ENCODE measurements around the gene ATP2B2. TPM values are rescaled to one million over a fixed set of nuclear protein-coding genes. Genes with fewer than 3 reads are reported as not detected.

ATP2B2 gene
- total and polyA plus RNA-seq, 9 of the 15 experiments (the other 6 are each of a cell fraction or from before 2014, with no cell fraction given) = 0.06 TPM; not detected in 8

DNA sequence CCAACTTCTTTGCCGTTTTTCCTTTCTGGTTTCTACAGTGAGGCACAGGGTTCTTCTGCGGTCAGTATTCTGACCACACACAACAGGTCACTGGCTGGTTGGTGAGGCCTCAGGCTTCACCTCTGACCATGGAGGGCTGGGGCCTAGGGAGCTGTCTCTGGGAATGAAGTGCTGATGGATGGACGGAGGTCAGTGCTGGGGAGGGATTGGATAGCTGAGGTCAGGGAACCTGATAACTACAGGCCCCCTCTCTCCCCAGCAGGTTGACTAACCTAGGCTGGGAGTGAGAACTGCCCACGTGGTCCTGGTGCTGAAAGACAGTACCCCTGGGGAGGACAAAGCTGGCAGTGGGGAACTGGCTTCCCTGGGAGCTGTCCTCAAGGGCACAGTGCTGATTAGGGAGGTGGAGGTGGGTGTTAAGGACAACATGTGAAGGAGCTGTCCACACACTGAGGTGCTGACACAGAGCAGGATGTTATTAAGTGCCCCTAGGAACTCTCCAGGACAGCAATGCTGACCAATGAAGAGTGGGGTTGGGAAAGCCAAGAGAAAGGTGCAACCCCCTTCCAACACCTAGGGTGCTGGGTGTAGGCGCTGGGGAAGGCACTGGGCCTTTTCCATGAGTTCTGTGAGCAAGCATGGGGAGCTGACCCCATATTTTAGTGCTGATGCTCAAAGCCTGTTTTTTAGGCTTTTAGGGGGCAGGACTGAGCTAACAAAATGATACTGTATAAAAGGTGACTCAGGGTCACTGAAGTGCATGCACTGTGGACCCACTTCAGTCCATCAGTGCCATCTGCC is 45.2 kb downstream of the ATP2B2 start (continued):
- TF ChIP-seq, protein P1, sequence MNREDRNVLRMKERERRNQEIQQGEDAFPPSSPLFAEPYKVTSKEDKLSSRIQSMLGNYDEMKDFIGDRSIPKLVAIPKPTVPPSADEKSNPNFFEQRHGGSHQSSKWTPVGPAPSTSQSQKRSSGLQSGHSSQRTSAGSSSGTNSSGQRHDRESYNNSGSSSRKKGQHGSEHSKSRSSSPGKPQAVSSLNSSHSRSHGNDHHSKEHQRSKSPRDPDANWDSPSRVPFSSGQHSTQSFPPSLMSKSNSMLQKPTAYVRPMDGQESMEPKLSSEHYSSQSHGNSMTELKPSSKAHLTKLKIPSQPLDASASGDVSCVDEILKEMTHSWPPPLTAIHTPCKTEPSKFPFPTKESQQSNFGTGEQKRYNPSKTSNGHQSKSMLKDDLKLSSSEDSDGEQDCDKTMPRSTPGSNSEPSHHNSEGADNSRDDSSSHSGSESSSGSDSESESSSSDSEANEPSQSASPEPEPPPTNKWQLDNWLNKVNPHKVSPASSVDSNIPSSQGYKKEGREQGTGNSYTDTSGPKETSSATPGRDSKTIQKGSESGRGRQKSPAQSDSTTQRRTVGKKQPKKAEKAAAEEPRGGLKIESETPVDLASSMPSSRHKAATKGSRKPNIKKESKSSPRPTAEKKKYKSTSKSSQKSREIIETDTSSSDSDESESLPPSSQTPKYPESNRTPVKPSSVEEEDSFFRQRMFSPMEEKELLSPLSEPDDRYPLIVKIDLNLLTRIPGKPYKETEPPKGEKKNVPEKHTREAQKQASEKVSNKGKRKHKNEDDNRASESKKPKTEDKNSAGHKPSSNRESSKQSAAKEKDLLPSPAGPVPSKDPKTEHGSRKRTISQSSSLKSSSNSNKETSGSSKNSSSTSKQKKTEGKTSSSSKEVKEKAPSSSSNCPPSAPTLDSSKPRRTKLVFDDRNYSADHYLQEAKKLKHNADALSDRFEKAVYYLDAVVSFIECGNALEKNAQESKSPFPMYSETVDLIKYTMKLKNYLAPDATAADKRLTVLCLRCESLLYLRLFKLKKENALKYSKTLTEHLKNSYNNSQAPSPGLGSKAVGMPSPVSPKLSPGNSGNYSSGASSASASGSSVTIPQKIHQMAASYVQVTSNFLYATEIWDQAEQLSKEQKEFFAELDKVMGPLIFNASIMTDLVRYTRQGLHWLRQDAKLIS (CRISPR knock-in tag; IDR thresholded peaks at IDR 0.05) = peak; percentile 97
- TF ChIP-seq, protein P2, sequence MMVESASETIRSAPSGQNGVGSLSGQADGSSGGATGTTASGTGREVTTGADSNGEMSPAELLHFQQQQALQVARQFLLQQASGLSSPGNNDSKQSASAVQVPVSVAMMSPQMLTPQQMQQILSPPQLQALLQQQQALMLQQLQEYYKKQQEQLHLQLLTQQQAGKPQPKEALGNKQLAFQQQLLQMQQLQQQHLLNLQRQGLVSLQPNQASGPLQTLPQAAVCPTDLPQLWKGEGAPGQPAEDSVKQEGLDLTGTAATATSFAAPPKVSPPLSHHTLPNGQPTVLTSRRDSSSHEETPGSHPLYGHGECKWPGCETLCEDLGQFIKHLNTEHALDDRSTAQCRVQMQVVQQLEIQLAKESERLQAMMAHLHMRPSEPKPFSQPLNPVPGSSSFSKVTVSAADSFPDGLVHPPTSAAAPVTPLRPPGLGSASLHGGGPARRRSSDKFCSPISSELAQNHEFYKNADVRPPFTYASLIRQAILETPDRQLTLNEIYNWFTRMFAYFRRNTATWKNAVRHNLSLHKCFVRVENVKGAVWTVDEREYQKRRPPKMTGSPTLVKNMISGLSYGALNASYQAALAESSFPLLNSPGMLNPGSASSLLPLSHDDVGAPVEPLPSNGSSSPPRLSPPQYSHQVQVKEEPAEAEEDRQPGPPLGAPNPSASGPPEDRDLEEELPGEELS (CRISPR knock-in tag; IDR thresholded peaks at IDR 0.05; ENCODE audit: borderline replicate concordance) = peak; percentile 97
- TF ChIP-seq ZZZ3 (IDR thresholded peaks at IDR 0.05) (no peak), BRD4 (IDR thresholded peaks at IDR 0.05) (no peak), MYBL2 (IDR thresholded peaks at IDR 0.05; ENCODE audit: low read depth) (no peak), MYBL2 (CRISPR knock-in tag; IDR thresholded peaks at IDR 0.05; ENCODE audit: borderline replicate concordance) (no peak), NFIC (IDR thresholded peaks at IDR 0.05) (peak; percentile 14; the same call in 1 of the 2 replicates), TBL1XR1 (IDR thresholded peaks at IDR 0.05; ENCODE audit: low read length in 2 of 2) (no peak), TAF9B (IDR thresholded peaks at IDR 0.05; ENCODE audit: partially characterized antibody) (no peak), RNF2 (IDR thresholded peaks at IDR 0.05) (no peak)
- TF ChIP-seq, protein P3, sequence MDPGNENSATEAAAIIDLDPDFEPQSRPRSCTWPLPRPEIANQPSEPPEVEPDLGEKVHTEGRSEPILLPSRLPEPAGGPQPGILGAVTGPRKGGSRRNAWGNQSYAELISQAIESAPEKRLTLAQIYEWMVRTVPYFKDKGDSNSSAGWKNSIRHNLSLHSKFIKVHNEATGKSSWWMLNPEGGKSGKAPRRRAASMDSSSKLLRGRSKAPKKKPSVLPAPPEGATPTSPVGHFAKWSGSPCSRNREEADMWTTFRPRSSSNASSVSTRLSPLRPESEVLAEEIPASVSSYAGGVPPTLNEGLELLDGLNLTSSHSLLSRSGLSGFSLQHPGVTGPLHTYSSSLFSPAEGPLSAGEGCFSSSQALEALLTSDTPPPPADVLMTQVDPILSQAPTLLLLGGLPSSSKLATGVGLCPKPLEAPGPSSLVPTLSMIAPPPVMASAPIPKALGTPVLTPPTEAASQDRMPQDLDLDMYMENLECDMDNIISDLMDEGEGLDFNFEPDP (CRISPR knock-in tag; IDR thresholded peaks at IDR 0.05) = no peak
- TF ChIP-seq, protein P4, sequence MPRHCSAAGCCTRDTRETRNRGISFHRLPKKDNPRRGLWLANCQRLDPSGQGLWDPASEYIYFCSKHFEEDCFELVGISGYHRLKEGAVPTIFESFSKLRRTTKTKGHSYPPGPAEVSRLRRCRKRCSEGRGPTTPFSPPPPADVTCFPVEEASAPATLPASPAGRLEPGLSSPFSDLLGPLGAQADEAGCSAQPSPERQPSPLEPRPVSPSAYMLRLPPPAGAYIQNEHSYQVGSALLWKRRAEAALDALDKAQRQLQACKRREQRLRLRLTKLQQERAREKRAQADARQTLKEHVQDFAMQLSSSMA (CRISPR knock-in tag; IDR thresholded peaks at IDR 0.05) = no peak
- TF ChIP-seq, protein P5, sequence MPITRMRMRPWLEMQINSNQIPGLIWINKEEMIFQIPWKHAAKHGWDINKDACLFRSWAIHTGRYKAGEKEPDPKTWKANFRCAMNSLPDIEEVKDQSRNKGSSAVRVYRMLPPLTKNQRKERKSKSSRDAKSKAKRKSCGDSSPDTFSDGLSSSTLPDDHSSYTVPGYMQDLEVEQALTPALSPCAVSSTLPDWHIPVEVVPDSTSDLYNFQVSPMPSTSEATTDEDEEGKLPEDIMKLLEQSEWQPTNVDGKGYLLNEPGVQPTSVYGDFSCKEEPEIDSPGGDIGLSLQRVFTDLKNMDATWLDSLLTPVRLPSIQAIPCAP (CRISPR knock-in tag; IDR thresholded peaks at IDR 0.05; ENCODE audit: borderline replicate concordance) = peak; percentile 99; the same call in 1 of the 2 replicates
